GM12878 (cell line): ENCODE measurements around the gene SERPING1. TPM values are rescaled to one million over a fixed set of nuclear protein-coding genes. Genes with fewer than 3 reads are reported as not detected.

Experiments
- ATAC-seq: fragments of 200-7000 bp; cut with Tn5 transposase; 3 replicates; pipeline ENCODE4 v1.9.1; 2020; ENCODE audit warnings: mild to moderate bottlenecking, moderate library complexity
- BruUV-seq: library from RNA; stranded (reverse); fragments of 400-500 nt; replicated peaks from 2 replicates; lab custom pipeline; 2021; lab: Mats Ljungman, UMichigan
- CTCF ChIA-PET: fragments of 300-600 bp; sonication (Branson Sonifier 250); formaldehyde crosslinking; extraction: SDS; loops from one replicate; lab custom pipeline; 2021; ENCODE audit warnings: inconsistent platforms; lab: Yijun Ruan, JAX
- POLR2A ChIA-PET: fragments of 350-600 bp; formaldehyde crosslinking; extraction: SDS; loops from one replicate; lab custom pipeline; 2021; ENCODE audit warnings: inconsistent platforms; lab: Charles Lee
- RAD21 ChIA-PET: fragments of 300-600 bp; sonication (Branson Sonifier 250); formaldehyde crosslinking; loops from one replicate; lab custom pipeline; 2023; ENCODE audit warnings: antibody characterized with exemption; ENCODE audit not compliant: unreplicated experiment; lab: Charles Lee
- SMC1A ChIA-PET: fragments of 300-600 bp; sonication (Branson Sonifier 250); formaldehyde crosslinking; loops from one replicate; lab custom pipeline; 2023; ENCODE audit not compliant: unreplicated experiment, uncharacterized antibody; lab: Charles Lee
- DNase-seq: peaks from one replicate; pipeline ENCODE4 v3.0.0-alpha.2; 2011; ENCODE audit warnings: low read depth, low spot score
- FAIRE-seq: peaks from 3 replicates; lab custom pipeline; 2011; peaks lifted over from hg19 to GRCh38; lab: Jason Lieb, UNC
- H2AFZ ChIP-seq: 2 replicates; pipeline ENCODE4 v1.6.0; 2011; ENCODE audit warnings: low read depth, low read length, control low read depth; ENCODE audit not compliant: control insufficient read depth
- H3K27ac ChIP-seq: 2 replicates; pipeline ENCODE4 v1.5.1; 2011; ENCODE audit warnings: control low read depth; ENCODE audit not compliant: control insufficient read depth, insufficient read depth
- H3K27me3 ChIP-seq, 2 experiments: replicated peaks in 1 of 2; 2 replicates each; pipeline versions ENCODE4 v1.6.0 to v1.6.1; 2011; ENCODE audit warnings: low read length in 1 of 2; ENCODE audit not compliant: control insufficient read depth in 2 of 2, insufficient read depth in 2 of 2
- H3K36me3 ChIP-seq, 2 experiments: 2 replicates each; pipeline ENCODE4 v1.5.1; 2011; ENCODE audit warnings: low read length in 1 of 2; ENCODE audit not compliant: control insufficient read depth in 2 of 2, insufficient read depth in 2 of 2
- H3K4me1 ChIP-seq: 2 replicates; pipeline ENCODE4 v1.6.1; 2011; ENCODE audit warnings: mild to moderate bottlenecking, low read length, moderate library complexity, mixed read lengths; ENCODE audit not compliant: control insufficient read depth, insufficient read depth
- H3K4me2 ChIP-seq: 2 replicates; pipeline ENCODE4 v1.6.0; 2011; ENCODE audit warnings: control low read depth; ENCODE audit not compliant: control insufficient read depth, insufficient read depth
- H3K4me3 ChIP-seq: fragments of 200-600 bp; sonication (generic); 2 replicates; pipeline ENCODE4 v1.5.1; 2016
- H3K79me2 ChIP-seq: 2 replicates; pipeline ENCODE4 v1.6.0; 2011; ENCODE audit warnings: low read length; ENCODE audit not compliant: control insufficient read depth, insufficient read depth
- H3K9ac ChIP-seq: 2 replicates; pipeline ENCODE4 v1.8.0; 2011; ENCODE audit warnings: low read length, control low read depth, mixed read lengths; ENCODE audit not compliant: control insufficient read depth, insufficient read depth
- H3K9me3 ChIP-seq: replicated peaks from 3 replicates; pipeline ENCODE4 v1.5.1; 2011; ENCODE audit warnings: mild to moderate bottlenecking, low read length; ENCODE audit not compliant: control insufficient read depth, insufficient read depth
- H4K20me1 ChIP-seq: 2 replicates; pipeline ENCODE4 v1.6.0; 2011; ENCODE audit not compliant: control insufficient read depth, insufficient read depth
- BCL11A ChIP-seq: IDR thresholded peaks from 2 replicates; pipeline ENCODE4 v1.6.1; 2011; ENCODE audit warnings: low read depth, low read length
- CREB1 ChIP-seq: IDR thresholded peaks from 2 replicates; pipeline ENCODE4 v1.6.1; 2012; ENCODE audit warnings: low read depth, mild to moderate bottlenecking, inconsistent platforms
- ELK1 ChIP-seq: IDR thresholded peaks from 2 replicates; pipeline ENCODE4 v1.6.1; 2012; ENCODE audit warnings: low read depth, low read length, improper control_type of control experiment
- JUNB ChIP-seq: IDR thresholded peaks from 2 replicates; pipeline ENCODE4 v1.6.1; 2016; ENCODE audit warnings: antibody characterized with exemption, mild to moderate bottlenecking
- MTA3 ChIP-seq: IDR thresholded peaks from 2 replicates; pipeline ENCODE4 v1.6.1; 2012; ENCODE audit warnings: low read length, inconsistent platforms, borderline replicate concordance
- MYC ChIP-seq: IDR thresholded peaks from 2 replicates; pipeline ENCODE4 v1.6.1; 2011; ENCODE audit warnings: mild to moderate bottlenecking, low read length, moderate library complexity, inconsistent platforms; ENCODE audit not compliant: insufficient read depth, insufficient replicate concordance, insufficient read length, severe bottlenecking
- NFXL1 ChIP-seq: fragments of 450-650 bp; IDR thresholded peaks from 2 replicates; pipeline ENCODE4 v1.6.1; 2017; ENCODE audit warnings: antibody characterized with exemption, mild to moderate bottlenecking, borderline replicate concordance
- NR2C1 ChIP-seq: fragments of 450-650 bp; IDR thresholded peaks from 2 replicates; pipeline ENCODE4 v1.6.1; 2017; ENCODE audit warnings: antibody characterized with exemption, mild to moderate bottlenecking, moderate library complexity
- PML ChIP-seq: IDR thresholded peaks from 2 replicates; pipeline ENCODE4 v1.6.1; 2012; ENCODE audit warnings: low read length, inconsistent platforms
- RAD21 ChIP-seq: IDR thresholded peaks from 2 replicates; pipeline ENCODE4 v1.6.1; 2011; ENCODE audit warnings: mild to moderate bottlenecking, low read depth, low read length, moderate library complexity; ENCODE audit not compliant: insufficient read depth
- RB1 ChIP-seq: fragments of 450-650 bp; formaldehyde crosslinking; IDR thresholded peaks from 2 replicates; pipeline ENCODE4 v1.6.1; 2017; ENCODE audit warnings: mild to moderate bottlenecking, borderline replicate concordance
- SMAD5 ChIP-seq: IDR thresholded peaks from 2 replicates; pipeline ENCODE4 v1.6.1; 2016; ENCODE audit warnings: antibody characterized with exemption, low read depth
- SMC3 ChIP-seq: IDR thresholded peaks from 2 replicates; pipeline ENCODE4 v1.6.1; 2011; ENCODE audit warnings: low read length, improper control_type of control experiment, borderline replicate concordance
- TCF7 ChIP-seq: IDR thresholded peaks from 2 replicates; pipeline ENCODE4 v1.6.1; 2014; ENCODE audit warnings: antibody characterized with exemption, borderline replicate concordance
- WGBS: methylation state at CpG from one replicate; pipeline ENCODE4 v1.1.6; 2016; ENCODE audit warnings: low lambda C conversion rate; ENCODE audit not compliant: insufficient replicate concordance, insufficient coverage; ENCODE audit errors: missing lambda C conversion rate; 5-methylcytosine and 5-hydroxymethylcytosine counted together
- in situ Hi-C: fragments of 300-500 bp; cut with MboI; formaldehyde crosslinking; loops from 9 replicates; pipeline ENCODE4 v1.14.3; 2018; ENCODE audit warnings: mixed read lengths
- intact Hi-C: fragments of 100-400 bp; cut with micrococcal nuclease; formaldehyde crosslinking; loops from one replicate; pipeline ENCODE4 v1.14.2; 2022; ENCODE audit not compliant: unreplicated experiment
- polyA plus RNA-seq, 11 experiments: library from polyadenylated mRNA; depleted of rRNA in 4 of 11; unstranded in 6 of 11; stranded (reverse) in 5 of 11; fragments of >200 nt; fragmentation: Nextera tagmentation in 4 of 11; fragmentation: Illumina TruSeq in 1 of 11; extraction: Ambion mirVana in 4 of 11; extraction: Trizol in 1 of 11; gene quantifications; 1 replicate in 1 of 11; 2 replicates in 10 of 11; pipeline versions ENCODE4 v1.2.1 to v1.2.3, GENCODE V29; 2011 to 2016; ENCODE audit warnings: inconsistent platforms in 2 of 11, missing spikeins in 2 of 11, low read depth in 1 of 11
- total RNA-seq, 4 experiments: library from RNA; depleted of rRNA in 3 of 4; stranded (reverse); fragments of >200 nt in 3 of 4; fragmentation: Illumina TruSeq in 1 of 4; extraction: Trizol in 1 of 4; gene quantifications; 2 replicates each; pipeline versions ENCODE4 v1.2.1 to v1.2.3, GENCODE V29; 2013 to 2021
- TF ChIP-seq, protein P1 (sequence below): fragments of 450-650 bp; conservative IDR thresholded peaks from 2 replicates; pipeline ENCODE4 v1.6.1; 2017; ENCODE audit warnings: mild to moderate bottlenecking, moderate library complexity
- TF ChIP-seq, protein P2 (sequence below): IDR thresholded peaks from 2 replicates; pipeline ENCODE4 v1.6.1; 2012; ENCODE audit warnings: low read depth, low read length, improper control_type of control experiment

Gene SERPING1
- total and polyA plus RNA-seq, 10 of the 15 experiments (the other 5 are each of a cell fraction or from before 2014, with no cell fraction given) = 0.24 to 1.4 TPM; not detected in 8

GRCh38 chr11:57618438-57618837 is 21.0 kb downstream of the SERPING1 start:
- DNase-seq (no peak), ATAC-seq (no peak), FAIRE-seq (no peak)
- Histone ChIP-seq H3K4me2 (no peak overlapping the region), H3K9me3 (no peaks in the 10 kb centered on the region; the same call in 1 of the 3 replicates), H4K20me1 (no peaks in the 10 kb centered on the region), H3K4me1 (no peaks in the 10 kb centered on the region), H3K27ac (no peak overlapping the region), H2AFZ (no peak overlapping the region), H3K36me3 (no peaks in the 10 kb centered on the region), H3K4me3 (no peak overlapping the region), H3K27me3 (no peaks in the 10 kb centered on the region; a peak in 1 of 4 replicates), H3K9ac (no peak overlapping the region), H3K79me2 (no peaks in the 10 kb centered on the region)
- in situ Hi-C loops = no loop called here
- ChIA-PET CTCF (no interaction called here), SMC1A (interaction anchor here (1.1 kb wide), 1 partner anchor 12 kb away, joined by 3 read pairs; no protein-coding TSS in a partner anchor), RAD21 (interaction anchor here (0.7 to 0.9 kb wide), 2 partner anchors 26 to 92 kb away, joined by 3 read pairs; no protein-coding TSS in a partner anchor), POLR2A (no interaction called here)
- TF ChIP-seq NR2C1 = no peak
- no peak for TF ChIP-seq NFXL1
- TF ChIP-seq RAD21 = no peak
- no peak for TF ChIP-seq MYC
- TF ChIP-seq SMAD5 = no peak
- no peak for TF ChIP-seq BCL11A
- TF ChIP-seq PML = no peak
- TF ChIP-seq ELK1 = no peak
- no peak for TF ChIP-seq MTA3
- TF ChIP-seq JUNB = no peak
- TF ChIP-seq RB1 = no peak
- TF ChIP-seq, protein P1, sequence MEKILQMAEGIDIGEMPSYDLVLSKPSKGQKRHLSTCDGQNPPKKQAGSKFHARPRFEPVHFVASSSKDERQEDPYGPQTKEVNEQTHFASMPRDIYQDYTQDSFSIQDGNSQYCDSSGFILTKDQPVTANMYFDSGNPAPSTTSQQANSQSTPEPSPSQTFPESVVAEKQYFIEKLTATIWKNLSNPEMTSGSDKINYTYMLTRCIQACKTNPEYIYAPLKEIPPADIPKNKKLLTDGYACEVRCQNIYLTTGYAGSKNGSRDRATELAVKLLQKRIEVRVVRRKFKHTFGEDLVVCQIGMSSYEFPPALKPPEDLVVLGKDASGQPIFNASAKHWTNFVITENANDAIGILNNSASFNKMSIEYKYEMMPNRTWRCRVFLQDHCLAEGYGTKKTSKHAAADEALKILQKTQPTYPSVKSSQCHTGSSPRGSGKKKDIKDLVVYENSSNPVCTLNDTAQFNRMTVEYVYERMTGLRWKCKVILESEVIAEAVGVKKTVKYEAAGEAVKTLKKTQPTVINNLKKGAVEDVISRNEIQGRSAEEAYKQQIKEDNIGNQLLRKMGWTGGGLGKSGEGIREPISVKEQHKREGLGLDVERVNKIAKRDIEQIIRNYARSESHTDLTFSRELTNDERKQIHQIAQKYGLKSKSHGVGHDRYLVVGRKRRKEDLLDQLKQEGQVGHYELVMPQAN = no peak
- TF ChIP-seq CREB1 = no peak
- TF ChIP-seq, protein P2, sequence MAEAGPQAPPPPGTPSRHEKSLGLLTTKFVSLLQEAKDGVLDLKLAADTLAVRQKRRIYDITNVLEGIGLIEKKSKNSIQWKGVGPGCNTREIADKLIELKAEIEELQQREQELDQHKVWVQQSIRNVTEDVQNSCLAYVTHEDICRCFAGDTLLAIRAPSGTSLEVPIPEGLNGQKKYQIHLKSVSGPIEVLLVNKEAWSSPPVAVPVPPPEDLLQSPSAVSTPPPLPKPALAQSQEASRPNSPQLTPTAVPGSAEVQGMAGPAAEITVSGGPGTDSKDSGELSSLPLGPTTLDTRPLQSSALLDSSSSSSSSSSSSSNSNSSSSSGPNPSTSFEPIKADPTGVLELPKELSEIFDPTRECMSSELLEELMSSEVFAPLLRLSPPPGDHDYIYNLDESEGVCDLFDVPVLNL = no peak
- no peak for TF ChIP-seq TCF7
- TF ChIP-seq SMC3 = no peak
- intact Hi-C loops = no loop called here
- no TSS peak for BruUV-seq
- WGBS = 17% methylated on average over 2 of the region's 2 CpGs
